Activated CD8-positive, alpha-beta T cell treated with anti-CD3 and anti-CD28 coated beads for 36 hours (primary cell): ENCODE measurements around the gene NCL. TPM values are rescaled to one million over a fixed set of nuclear protein-coding genes. Genes with fewer than 3 reads are reported as not detected.

Source experiments
- ATAC-seq: fragments of 200-7000 bp; cut with Tn5 transposase; one replicate; pipeline ENCODE4 v1.10.0; 2021; ENCODE audit warnings: mild to moderate bottlenecking, moderate library complexity
- CTCF ChIA-PET: fragments of 350-600 bp; sonication (Branson Sonifier 250); formaldehyde crosslinking; loops from one replicate; lab custom pipeline; 2021; ENCODE audit warnings: antibody characterized with exemption; lab: Charles Lee
- POLR2A ChIA-PET: fragments of 350-600 bp; sonication (Branson Sonifier 250); formaldehyde crosslinking; loops from one replicate; lab custom pipeline; 2021; ENCODE audit warnings: antibody characterized with exemption; lab: Charles Lee
- DNase-seq: peaks from one replicate; pipeline ENCODE4 v3.0.0-alpha.2; 2020
- H3K27ac Mint-ChIP-seq: one replicate; pipeline ENCODE4 v1.8.0; 2021; ENCODE audit warnings: mild to moderate bottlenecking, mixed read lengths
- H3K27me3 Mint-ChIP-seq: one replicate; pipeline ENCODE4 v1.8.0; 2021; ENCODE audit warnings: mixed read lengths
- H3K36me3 Mint-ChIP-seq: one replicate; pipeline ENCODE4 v1.8.0; 2021; ENCODE audit warnings: low read depth, mixed read lengths
- H3K4me1 Mint-ChIP-seq: one replicate; pipeline ENCODE4 v1.8.0; 2021; ENCODE audit warnings: low read depth, mixed read lengths
- H3K4me3 Mint-ChIP-seq: one replicate; pipeline ENCODE4 v1.8.0; 2021; ENCODE audit warnings: mild to moderate bottlenecking, moderate library complexity, mixed read lengths
- H3K9me3 Mint-ChIP-seq: one replicate; pipeline ENCODE4 v1.8.0; 2021; ENCODE audit warnings: mixed read lengths
- intact Hi-C: fragments of 100-400 bp; cut with micrococcal nuclease; formaldehyde crosslinking; loops from one replicate; pipeline ENCODE4 v1.10.0; 2022
- total RNA-seq, 2 experiments: library from RNA; stranded (reverse); gene quantifications; one replicate each; pipeline ENCODE4 v1.2.3, GENCODE V29; 2021
- TF ChIP-seq, protein P1 (sequence below): fragments of 200-600 bp; IDR thresholded peaks from one replicate; pipeline ENCODE4 v1.8.0; 2022; ENCODE audit warnings: antibody characterized with exemption, mild to moderate bottlenecking

Gene NCL
- total RNA-seq, 2 experiments from 2014 or later, result 1,312 to 1,361 TPM

- Mint-ChIP-seq H3K9me3 (no peaks in the 10 kb centered on the region), H3K27me3 (no peaks in the 10 kb centered on the region), H3K4me1 (peaks cover 47% of the 10 kb centered on the region), H3K4me3 (no peak overlapping the region), H3K36me3 (peaks cover 89% of the 10 kb centered on the region), H3K27ac (peak overlapping the region; percentile 75)
- ATAC-seq (no peak), DNase-seq (no peak)
- ChIA-PET POLR2A (interaction anchor here (1.2 to 8.9 kb wide), 6 partner anchors 9 to 254 kb away, joined by 3 to 290 read pairs (median 4); partner anchors contain the start of gene NCL), CTCF (interaction anchor here (0.8 to 2.7 kb wide), 2 partner anchors 26 to 62 kb away, joined by 3 to 7 read pairs; no protein-coding TSS in a partner anchor)
- intact Hi-C loops, result no loop called here
- TF ChIP-seq, protein P1, sequence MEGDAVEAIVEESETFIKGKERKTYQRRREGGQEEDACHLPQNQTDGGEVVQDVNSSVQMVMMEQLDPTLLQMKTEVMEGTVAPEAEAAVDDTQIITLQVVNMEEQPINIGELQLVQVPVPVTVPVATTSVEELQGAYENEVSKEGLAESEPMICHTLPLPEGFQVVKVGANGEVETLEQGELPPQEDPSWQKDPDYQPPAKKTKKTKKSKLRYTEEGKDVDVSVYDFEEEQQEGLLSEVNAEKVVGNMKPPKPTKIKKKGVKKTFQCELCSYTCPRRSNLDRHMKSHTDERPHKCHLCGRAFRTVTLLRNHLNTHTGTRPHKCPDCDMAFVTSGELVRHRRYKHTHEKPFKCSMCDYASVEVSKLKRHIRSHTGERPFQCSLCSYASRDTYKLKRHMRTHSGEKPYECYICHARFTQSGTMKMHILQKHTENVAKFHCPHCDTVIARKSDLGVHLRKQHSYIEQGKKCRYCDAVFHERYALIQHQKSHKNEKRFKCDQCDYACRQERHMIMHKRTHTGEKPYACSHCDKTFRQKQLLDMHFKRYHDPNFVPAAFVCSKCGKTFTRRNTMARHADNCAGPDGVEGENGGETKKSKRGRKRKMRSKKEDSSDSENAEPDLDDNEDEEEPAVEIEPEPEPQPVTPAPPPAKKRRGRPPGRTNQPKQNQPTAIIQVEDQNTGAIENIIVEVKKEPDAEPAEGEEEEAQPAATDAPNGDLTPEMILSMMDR, result no peak
These were observed 8.4 kb downstream of the NCL start for GRCh38 chr2:231455890-231456289.

DNA sequence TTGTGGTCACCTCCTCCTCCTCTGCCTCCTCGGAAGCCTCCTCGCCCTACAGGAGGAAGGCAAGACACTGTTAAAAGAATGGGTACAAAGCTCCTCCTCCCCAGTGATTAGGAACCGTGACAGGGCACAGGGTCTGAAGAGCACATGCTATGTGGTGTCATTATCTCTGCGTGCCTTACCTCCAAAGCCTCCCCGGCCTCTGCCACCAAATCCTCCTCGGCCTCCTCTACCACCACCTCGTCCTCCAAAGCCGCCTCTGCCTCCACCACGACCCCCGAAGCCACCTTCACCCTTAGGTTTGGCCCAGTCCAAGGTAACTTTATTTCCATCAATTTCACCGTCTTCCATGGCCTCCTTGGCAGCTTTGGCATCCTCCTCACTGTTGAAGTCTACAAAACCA, 9.1 kb downstream of the NCL start:
- intact Hi-C loops, result no loop called here
- H3K27me3 Mint-ChIP-seq, result no peaks in the 10 kb centered on the region
- peaks cover 40% of the 10 kb centered on the region for H3K4me1 Mint-ChIP-seq
- no peak for DNase-seq
- peaks cover 82% of the 10 kb centered on the region for H3K36me3 Mint-ChIP-seq
- TF ChIP-seq, protein P1, result no peak
- peak overlapping the region; percentile 75 for H3K27ac Mint-ChIP-seq
- ChIA-PET POLR2A (interaction anchor here (1.2 to 8.9 kb wide), 5 partner anchors 10 to 159 kb away, joined by 3 to 290 read pairs (median 5); partner anchors contain the start of gene NCL), CTCF (interaction anchor here (0.8 to 0.9 kb wide), 2 partner anchors 9 to 62 kb away, joined by 3 read pairs; partner anchors contain the start of gene NCL)
- no peak for ATAC-seq
- peak overlapping the region; percentile 14 for H3K4me3 Mint-ChIP-seq
- no peaks in the 10 kb centered on the region for H3K9me3 Mint-ChIP-seq

DNA sequence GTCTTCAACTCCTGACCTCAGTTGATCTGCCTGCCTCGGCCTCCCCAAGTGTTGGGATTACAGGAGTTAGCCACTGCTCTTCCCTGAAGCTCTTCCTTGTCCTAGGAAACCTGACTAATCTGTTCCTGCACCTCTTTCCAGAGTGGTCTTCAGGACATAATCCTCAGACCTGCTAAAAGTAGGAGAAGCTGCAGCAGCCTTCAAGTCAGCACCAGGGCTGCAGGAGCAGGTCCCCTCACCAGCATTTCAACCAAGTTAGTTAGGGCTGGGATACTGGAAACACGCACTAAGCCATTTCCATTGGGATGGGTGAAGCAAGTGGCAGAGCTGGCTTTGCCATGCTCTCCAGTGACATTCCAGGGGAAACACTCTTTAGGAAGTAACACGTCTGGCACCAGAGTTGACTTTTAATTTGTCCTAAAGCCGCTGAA, 9.9 kb downstream of the NCL start:
- Mint-ChIP-seq H3K4me1 (peaks cover 36% of the 10 kb centered on the region), H3K27me3 (no peaks in the 10 kb centered on the region), H3K27ac (peak overlapping the region; percentile 38), H3K36me3 (peaks cover 75% of the 10 kb centered on the region), H3K9me3 (no peaks in the 10 kb centered on the region), H3K4me3 (no peak overlapping the region)
- DNase-seq (no peak), ATAC-seq (no peak)
- ChIA-PET CTCF (interaction anchor here (0.9 to 2.2 kb wide), 3 partner anchors 10 to 227 kb away, joined by 3 to 9 read pairs (median 3); partner anchors contain the start of gene NCL), POLR2A (interaction anchor here (1.0 to 8.9 kb wide), 9 partner anchors 10 to 160 kb away, joined by 3 to 290 read pairs (median 5); partner anchors contain the start of gene NCL)
- TF ChIP-seq, protein P1, result no peak
- intact Hi-C loops, result no loop called here

- CTCF ChIA-PET, result interaction anchor here (0.9 to 3.3 kb wide), 8 partner anchors 10 to 349 kb away, joined by 3 to 19 read pairs (median 10); partner anchors contain the start of gene NCL
- TF ChIP-seq, protein P1, result no peak
- Mint-ChIP-seq H3K27me3 (no peaks in the 10 kb centered on the region), H3K4me3 (peak overlapping the region; percentile 8), H3K9me3 (no peaks in the 10 kb centered on the region), H3K27ac (peak overlapping the region; percentile 57), H3K4me1 (peaks cover 24% of the 10 kb centered on the region), H3K36me3 (peaks cover 61% of the 10 kb centered on the region)
- ATAC-seq (peak; percentile 9), DNase-seq (peak; percentile 24)
- intact Hi-C loops, result no loop called here
- POLR2A ChIA-PET, result interaction anchor here (0.5 to 8.9 kb wide), 24 partner anchors 10 to 562 kb away, joined by 3 to 290 read pairs (median 3); partner anchors contain the start of gene NCL
These were observed 11.3 kb downstream of the NCL start for GRCh38 chr2:231452799-231453508.
